RPMI8226 (cell line): Measurements from ENCODE around the gene MEST.
"Not testable (repeated sequence)": the region's sequence is repeated elsewhere in the genome, so short reads cannot be mapped to it uniquely, and the experiment has no call there.

Experiments
- DNase-seq: peaks from one replicate; pipeline ENCODE4 v3.0.0-alpha.2; 2015

MEST gene

GRCh38 chr7:130486114-130486953 is 5.6 kb upstream of the MEST start:
- DNase-seq = peak; percentile 94

GRCh38 chr7:130486954-130487436 is 4.9 kb upstream of the MEST start:
- no peak for DNase-seq

- no peak for DNase-seq
Observed at GRCh38 chr7:130488392-130489139, 3.3 kb upstream of the MEST start.

GRCh38 chr7:130489140-130489983 is 2.5 kb upstream of the MEST start:
- DNase-seq = no peak

- DNase-seq = no peak
Observed at GRCh38 chr7:130490311-130490791, 1.5 kb upstream of the MEST start.

GRCh38 chr7:130490888-130491804 is 739 bp upstream of the MEST start:
- no peak for DNase-seq

GRCh38 chr7:130492523-130493274 is 814 bp downstream of the MEST start:
- DNase-seq = no peak

- no peak for DNase-seq
Observed at GRCh38 chr7:130493275-130493873, 1.5 kb downstream of the MEST start.

- DNase-seq = no peak
Observed at GRCh38 chr7:130494431-130494858, 2.6 kb downstream of the MEST start.

GRCh38 chr7:130500463-130500862 is 8.6 kb downstream of the MEST start:
- no peak for DNase-seq

- no peak for DNase-seq
Observed at GRCh38 chr7:130500910-130501309, 9.0 kb downstream of the MEST start.

- no peak for DNase-seq
Observed at GRCh38 chr7:130505753-130506152, 13.9 kb downstream of the MEST start.

GRCh38 chr7:130506358-130506757 is 14.5 kb downstream of the MEST start:
- no peak for DNase-seq

GRCh38 chr7:130512038-130512437 is 20.2 kb downstream of the MEST start:
- DNase-seq = not testable (repeated sequence)

- no peak for DNase-seq
Observed at GRCh38 chr7:130513447-130513846, 21.6 kb downstream of the MEST start.

GRCh38 chr7:130515315-130516040 is 23.6 kb downstream of the MEST start:
- no peak for DNase-seq

GRCh38 chr7:130521258-130521951 is 29.5 kb downstream of the MEST start:
- DNase-seq = no peak

- not testable (repeated sequence) for DNase-seq
Observed at GRCh38 chr7:130523519-130524125, 31.7 kb downstream of the MEST start.

- DNase-seq = no peak
Observed at GRCh38 chr7:130524628-130525027, 32.7 kb downstream of the MEST start.
